ENCODE results near the gene MBD6. TPM values are rescaled to one million over a fixed set of nuclear protein-coding genes. Genes with fewer than 3 reads are reported as not detected.
A peak's percentile ranks its signal among the peaks of the same experiment; 100 is the strongest.

The MBD6 gene
- total RNA-seq, 1 donor from 2014 or later = 33.1 TPM

DNA sequence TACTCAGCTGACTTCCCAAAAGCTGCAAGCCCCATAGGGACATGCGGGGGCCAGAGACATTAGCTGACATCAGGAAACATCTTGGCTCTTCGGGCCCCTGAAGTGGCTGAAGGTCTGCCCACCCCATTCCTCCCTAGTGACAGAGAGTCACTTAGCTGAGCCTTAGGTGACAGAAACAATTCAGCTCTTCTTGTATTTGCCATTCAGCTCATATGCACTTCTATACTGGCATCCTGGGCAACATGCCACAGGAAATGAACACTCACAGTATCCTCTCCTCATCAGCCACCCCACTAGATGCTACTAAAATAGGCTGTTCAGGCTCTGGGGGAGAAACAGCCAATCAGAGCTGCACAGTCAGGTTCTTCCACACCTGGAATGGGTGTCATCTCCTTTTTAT lies 21.0 kb downstream of the MBD6 start:
- Histone ChIP-seq H3K4me1 (peaks cover 45% of the 10 kb centered on the region), H3K27me3 (ENCODE audit: low read depth) (peaks cover 8% of the 10 kb centered on the region), H3K4me3 (no peak overlapping the region), H3K9me3 (replicated peaks) (no peaks in the 10 kb centered on the region), H3K27ac (replicated peaks) (no peak overlapping the region), H3K36me3 (peaks cover 28% of the 10 kb centered on the region)
- intact Hi-C loops (cut with micrococcal nuclease) = no loop called here
- no peak for DNase-seq
- no peak for TF ChIP-seq CTCF (IDR thresholded peaks at IDR 0.05; ENCODE audit: borderline replicate concordance)

DNA sequence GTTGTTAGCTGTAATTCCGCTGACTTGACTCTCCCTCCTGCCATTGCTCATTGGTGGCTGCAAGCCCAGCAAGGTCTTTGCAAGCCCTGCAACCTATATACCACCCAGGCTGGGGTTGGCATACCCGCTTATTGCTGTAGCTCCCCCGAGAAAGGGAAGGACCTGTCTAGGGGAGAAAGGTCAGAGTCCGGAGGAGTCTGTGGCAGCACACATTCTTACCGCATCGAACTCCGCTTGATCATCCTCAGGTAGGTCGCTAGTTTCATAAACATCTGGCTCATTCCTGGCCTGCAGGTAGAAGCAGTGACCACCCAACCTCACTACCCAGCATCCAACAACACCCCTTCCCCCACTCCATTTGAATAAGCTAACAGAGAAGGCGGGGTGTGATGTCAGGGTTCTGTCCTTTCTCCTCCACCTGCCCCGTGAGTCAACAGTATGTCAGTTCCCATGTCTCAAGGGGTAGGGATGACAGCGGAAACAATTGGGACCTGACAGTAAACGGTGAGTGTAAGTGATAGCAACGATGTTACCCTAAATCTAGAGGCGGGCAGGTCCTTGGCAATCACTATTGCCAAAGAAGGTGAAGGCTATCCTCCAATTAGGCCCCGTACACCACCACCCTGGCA lies 23.3 kb downstream of the MBD6 start:
- no peaks in the 10 kb centered on the region for H3K9me3 ChIP-seq (replicated peaks)
- peaks cover 31% of the 10 kb centered on the region for H3K27me3 ChIP-seq (ENCODE audit: low read depth)
- peak overlapping the region; percentile 89 for H3K27ac ChIP-seq (replicated peaks)
- H3K36me3 ChIP-seq = peaks cover 16% of the 10 kb centered on the region
- DNase-seq = no peak
- intact Hi-C loops (cut with micrococcal nuclease) = no loop called here
- peaks cover 53% of the 10 kb centered on the region for H3K4me1 ChIP-seq
- no peak for TF ChIP-seq CTCF (IDR thresholded peaks at IDR 0.05; ENCODE audit: borderline replicate concordance)
- H3K4me3 ChIP-seq = peak overlapping the region; percentile 91

- Histone ChIP-seq H3K27ac (replicated peaks) (peak within 1 kb of the TSS; percentile 89), H3K36me3 (peaks cover 9% of the 10 kb centered on the region), H3K4me1 (peaks cover 49% of the 10 kb centered on the region), H3K27me3 (ENCODE audit: low read depth) (peaks cover 37% of the 10 kb centered on the region), H3K4me3 (peak within 1 kb of the TSS; percentile 91), H3K9me3 (replicated peaks) (no peaks in the 10 kb centered on the region)
- intact Hi-C loops (cut with micrococcal nuclease) = no loop called here
- DNase-seq = peak; percentile 95
- no peak for TF ChIP-seq CTCF (IDR thresholded peaks at IDR 0.05; ENCODE audit: borderline replicate concordance)
Observed at GRCh38 chr12:57546438-57547287, 24.0 kb downstream of the MBD6 start, which contains the start of gene DCTN2. Gene DCTN2 (minus strand): TSS chr12:57547192. CDS start chr12:57547063, 129 bp downstream.

- no peak for DNase-seq
- no peak for TF ChIP-seq CTCF (IDR thresholded peaks at IDR 0.05; ENCODE audit: borderline replicate concordance)
- H3K9me3 ChIP-seq (replicated peaks) = no peaks in the 10 kb centered on the region
- H3K27me3 ChIP-seq (ENCODE audit: low read depth) = peaks cover 40% of the 10 kb centered on the region
- H3K36me3 ChIP-seq = peaks cover 5% of the 10 kb centered on the region
- no peak overlapping the region for H3K27ac ChIP-seq (replicated peaks)
- intact Hi-C loops (cut with micrococcal nuclease) = no loop called here
- H3K4me1 ChIP-seq = peaks cover 49% of the 10 kb centered on the region
- peak overlapping the region; percentile 91 for H3K4me3 ChIP-seq
Observed at GRCh38 chr12:57547288-57548012, 24.8 kb downstream of the MBD6 start.

DNA sequence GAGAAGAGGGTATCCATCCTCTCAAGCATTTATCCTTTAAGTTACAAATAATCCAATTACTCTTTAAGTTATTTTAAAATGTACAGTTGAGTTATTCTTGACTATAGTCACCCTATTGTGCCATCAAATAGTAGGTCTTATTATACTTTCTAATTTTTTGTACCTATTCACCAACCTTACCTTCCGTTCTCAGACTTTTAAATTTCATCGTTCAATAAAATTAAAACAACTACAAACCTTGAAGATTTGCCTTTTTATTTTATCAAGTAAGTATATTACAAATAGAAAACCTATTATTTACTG lies 25.3 kb downstream of the MBD6 start:
- H3K4me1 ChIP-seq = peaks cover 49% of the 10 kb centered on the region
- intact Hi-C loops (cut with micrococcal nuclease) = no loop called here
- H3K9me3 ChIP-seq (replicated peaks) = no peaks in the 10 kb centered on the region
- no peak for DNase-seq
- TF ChIP-seq CTCF (IDR thresholded peaks at IDR 0.05; ENCODE audit: borderline replicate concordance) = no peak
- no peaks in the 10 kb centered on the region for H3K36me3 ChIP-seq
- peaks cover 45% of the 10 kb centered on the region for H3K27me3 ChIP-seq (ENCODE audit: low read depth)
- no peak overlapping the region for H3K27ac ChIP-seq (replicated peaks)
- H3K4me3 ChIP-seq = no peak overlapping the region

All from left ventricle myocardium inferior (tissue), 1 donor.